ENCODE measurements around the gene FBXL7.

DNA sequence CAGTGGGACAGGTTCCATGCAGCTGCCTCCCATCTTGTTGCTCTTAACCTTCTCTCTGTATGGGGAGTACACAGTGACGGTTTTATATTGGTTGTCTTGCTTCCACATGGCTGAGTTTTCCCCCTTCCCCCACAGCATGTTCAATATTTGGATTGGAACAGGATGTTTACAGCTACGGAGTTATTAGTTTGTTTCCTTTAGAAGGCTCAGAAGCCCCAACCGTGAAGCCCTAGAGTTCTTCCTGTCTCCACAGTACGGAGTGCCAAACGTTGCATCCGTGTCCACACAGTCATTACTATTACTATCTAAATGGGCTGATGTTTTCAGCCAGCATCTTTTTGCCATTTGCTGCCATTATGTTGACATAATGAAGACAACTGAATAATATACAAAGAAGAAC, 402.1 kb downstream of the FBXL7 start:
- TF ChIP-seq EZH2 (IDR thresholded peaks at IDR 0.05) (no peak), EZH2phosphoT487 (IDR thresholded peaks at IDR 0.05) (no peak)
- TF ChIP-seq, protein P1, sequence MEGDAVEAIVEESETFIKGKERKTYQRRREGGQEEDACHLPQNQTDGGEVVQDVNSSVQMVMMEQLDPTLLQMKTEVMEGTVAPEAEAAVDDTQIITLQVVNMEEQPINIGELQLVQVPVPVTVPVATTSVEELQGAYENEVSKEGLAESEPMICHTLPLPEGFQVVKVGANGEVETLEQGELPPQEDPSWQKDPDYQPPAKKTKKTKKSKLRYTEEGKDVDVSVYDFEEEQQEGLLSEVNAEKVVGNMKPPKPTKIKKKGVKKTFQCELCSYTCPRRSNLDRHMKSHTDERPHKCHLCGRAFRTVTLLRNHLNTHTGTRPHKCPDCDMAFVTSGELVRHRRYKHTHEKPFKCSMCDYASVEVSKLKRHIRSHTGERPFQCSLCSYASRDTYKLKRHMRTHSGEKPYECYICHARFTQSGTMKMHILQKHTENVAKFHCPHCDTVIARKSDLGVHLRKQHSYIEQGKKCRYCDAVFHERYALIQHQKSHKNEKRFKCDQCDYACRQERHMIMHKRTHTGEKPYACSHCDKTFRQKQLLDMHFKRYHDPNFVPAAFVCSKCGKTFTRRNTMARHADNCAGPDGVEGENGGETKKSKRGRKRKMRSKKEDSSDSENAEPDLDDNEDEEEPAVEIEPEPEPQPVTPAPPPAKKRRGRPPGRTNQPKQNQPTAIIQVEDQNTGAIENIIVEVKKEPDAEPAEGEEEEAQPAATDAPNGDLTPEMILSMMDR (IDR thresholded peaks at IDR 0.05): no peak
